A549 (cell line): ENCODE data around the gene RBM47. TPM values are rescaled to one million over a fixed set of nuclear protein-coding genes. Genes with fewer than 3 reads are reported as not detected.
"Not testable (repeated sequence)": the region's sequence is repeated elsewhere in the genome, so short reads cannot be mapped to it uniquely, and the experiment has no call there.

Experiments
- ATAC-seq, 2 experiments: fragments of 200-7000 bp in 1 of 2; fragments of >200 bp in 1 of 2; cut with Nextera tagmentation in 1 of 2; cut with Tn5 transposase in 1 of 2; 3 replicates each; pipeline versions ENCODE4 v1.8.0 to v1.9.1; 2018 to 2020; ENCODE audit warnings: mild to moderate bottlenecking in 1 of 2, moderate library complexity in 1 of 2
- CTCF ChIA-PET: fragments of 300-600 bp; sonication (Branson Sonifier 250); formaldehyde crosslinking; extraction: SDS; loops from one replicate; lab custom pipeline; 2021; ENCODE audit warnings: antibody characterized with exemption, inconsistent platforms; lab: Yijun Ruan, JAX
- POLR2A ChIA-PET: fragments of 350-600 bp; formaldehyde crosslinking; extraction: SDS; loops from one replicate; lab custom pipeline; 2021; ENCODE audit warnings: antibody characterized with exemption, inconsistent platforms; lab: Yijun Ruan, JAX
- DNase-seq, 2 experiments: peaks; one replicate each; pipeline versions ENCODE4 v3.0.0 to v3.0.0-alpha.2; 2011 to 2016; ENCODE audit warnings: low read depth in 1 of 2, low spot score in 1 of 2
- FAIRE-seq: peaks from 2 replicates; lab custom pipeline; 2011; peaks lifted over from hg19 to GRCh38; lab: Jason Lieb, UNC
- H3K27ac ChIP-seq, 2 experiments: fragments of >200 bp; sonication (Bioruptor Twin); formaldehyde crosslinking; 3 replicates each; pipeline ENCODE4 v1.5.1; 2016 to 2017
- H3K4me1 ChIP-seq: fragments of >200 bp; sonication (Bioruptor Twin); formaldehyde crosslinking; 3 replicates; pipeline ENCODE4 v1.6.1; 2016
- H3K4me2 ChIP-seq: fragments of >200 bp; sonication (Bioruptor Twin); formaldehyde crosslinking; 3 replicates; pipeline ENCODE4 v1.6.1; 2016
- H3K4me3 ChIP-seq: fragments of >200 bp; sonication (Bioruptor Twin); formaldehyde crosslinking; 3 replicates; pipeline ENCODE4 v1.5.1; 2016
- H3K9me3 ChIP-seq: fragments of >200 bp; sonication (Bioruptor Twin); formaldehyde crosslinking; 3 replicates; pipeline ENCODE4 v1.6.1; 2016
- BHLHE40 ChIP-seq: IDR thresholded peaks from 2 replicates; pipeline ENCODE4 v1.6.1; 2012; ENCODE audit warnings: low read depth, low read length, inconsistent platforms
- CBX8 ChIP-seq: fragments of 200-600 bp; sonication (generic); IDR thresholded peaks from 2 replicates; pipeline ENCODE4 v1.6.1; 2016
- CHD4 ChIP-seq: fragments of 200-600 bp; sonication (generic); IDR thresholded peaks from 2 replicates; pipeline ENCODE4 v1.6.1; 2016; ENCODE audit warnings: antibody characterized with exemption, mild to moderate bottlenecking, borderline replicate concordance
- E2F6 ChIP-seq: IDR thresholded peaks from 2 replicates; pipeline ENCODE4 v1.6.1; 2012; ENCODE audit warnings: low read depth, borderline replicate concordance
- EHMT2 ChIP-seq: fragments of 200-600 bp; sonication (generic); IDR thresholded peaks from 2 replicates; pipeline ENCODE4 v1.6.1; 2016; ENCODE audit warnings: antibody characterized with exemption, low read depth, mild to moderate bottlenecking, moderate library complexity
- FOSB ChIP-seq: fragments of 250-450 bp; sonication (Bioruptor Pico); IDR thresholded peaks from 2 replicates; pipeline ENCODE4 v1.5.0; 2020; ENCODE audit warnings: mild to moderate bottlenecking, moderate library complexity
- FOSL2 ChIP-seq, 2 experiments: fragments of 450-650 bp in 1 of 2; fragments of >200 bp in 1 of 2; sonication (Bioruptor Twin) in 1 of 2; formaldehyde crosslinking; IDR thresholded peaks; 2 replicates each; pipeline versions ENCODE4 v1.5.0 to v1.6.1; 2016 to 2020; ENCODE audit warnings: mild to moderate bottlenecking in 1 of 2, moderate library complexity in 1 of 2
- GATA3 ChIP-seq: IDR thresholded peaks from 2 replicates; pipeline ENCODE4 v1.6.1; 2012; ENCODE audit warnings: borderline replicate concordance
- HDAC2 ChIP-seq: fragments of 200-600 bp; sonication (generic); IDR thresholded peaks from 2 replicates; pipeline ENCODE4 v1.6.1; 2016
- HES2 ChIP-seq: fragments of >200 bp; sonication (Bioruptor Twin); formaldehyde crosslinking; IDR thresholded peaks from 2 replicates; pipeline ENCODE4 v1.6.1; 2016
- HEYL ChIP-seq: fragments of 250-450 bp; sonication (Bioruptor Pico); IDR thresholded peaks from 2 replicates; pipeline ENCODE4 v1.8.0; 2021; ENCODE audit warnings: mild to moderate bottlenecking, moderate library complexity
- HMGXB4 ChIP-seq: fragments of 250-450 bp; sonication (Bioruptor Pico); IDR thresholded peaks from 2 replicates; pipeline ENCODE4 v1.5.0; 2021; ENCODE audit warnings: mild to moderate bottlenecking, moderate library complexity, borderline replicate concordance
- JUN ChIP-seq, 2 experiments: fragments of >200 bp; sonication (Bioruptor Twin); formaldehyde crosslinking; IDR thresholded peaks; 2 replicates in 1 of 2; 3 replicates in 1 of 2; pipeline ENCODE4 v1.6.1; 2016 to 2017
- MAFK ChIP-seq: fragments of 450-650 bp; IDR thresholded peaks from 2 replicates; pipeline ENCODE4 v1.6.1; 2014; ENCODE audit not compliant: partially characterized antibody
- MAX ChIP-seq: IDR thresholded peaks from 2 replicates; pipeline ENCODE4 v1.6.1; 2012
- MYC ChIP-seq: IDR thresholded peaks from 2 replicates; pipeline ENCODE4 v1.6.1; 2012; ENCODE audit warnings: mild to moderate bottlenecking, inconsistent platforms, low read length, improper control_type of control experiment, borderline replicate concordance
- NR3C1 ChIP-seq: fragments of >200 bp; sonication (Bioruptor Twin); formaldehyde crosslinking; IDR thresholded peaks from 3 replicates; pipeline ENCODE4 v1.6.1; 2017
- POLR2A ChIP-seq: IDR thresholded peaks from 2 replicates; pipeline ENCODE4 v1.6.1; 2012; ENCODE audit warnings: mild to moderate bottlenecking, low read length
- POLR2AphosphoS2 ChIP-seq: conservative IDR thresholded peaks from 2 replicates; pipeline ENCODE4 v1.6.1; 2012; ENCODE audit warnings: low read length, improper control_type of control experiment, inconsistent platforms
- RFX5 ChIP-seq: fragments of 450-650 bp; IDR thresholded peaks from 2 replicates; pipeline ENCODE4 v1.7.1; 2014; ENCODE audit warnings: antibody characterized with exemption, mild to moderate bottlenecking, moderate library complexity
- SMC3 ChIP-seq: fragments of >200 bp; sonication (Bioruptor Twin); formaldehyde crosslinking; IDR thresholded peaks from 3 replicates; pipeline ENCODE4 v1.6.1; 2018; ENCODE audit warnings: inconsistent platforms
- TFCP2L1 ChIP-seq: fragments of 250-450 bp; sonication (Bioruptor Pico); IDR thresholded peaks from 2 replicates; pipeline ENCODE4 v1.5.0; 2021; ENCODE audit warnings: mild to moderate bottlenecking
- USF2 ChIP-seq: fragments of 450-650 bp; IDR thresholded peaks from 2 replicates; pipeline ENCODE4 v1.6.1; 2014; ENCODE audit warnings: antibody characterized with exemption
- ZC3H11A ChIP-seq: fragments of 450-650 bp; IDR thresholded peaks from 2 replicates; pipeline ENCODE4 v1.6.1; 2014; ENCODE audit warnings: antibody characterized with exemption, mild to moderate bottlenecking
- ZFP36 ChIP-seq: fragments of 450-650 bp; IDR thresholded peaks from 2 replicates; pipeline ENCODE4 v1.6.1; 2014; ENCODE audit warnings: borderline replicate concordance; ENCODE audit not compliant: partially characterized antibody
- ZSCAN20 ChIP-seq: fragments of 250-450 bp; sonication (Bioruptor Pico); IDR thresholded peaks from 2 replicates; pipeline ENCODE4 v1.8.0; 2022; ENCODE audit warnings: mild to moderate bottlenecking, moderate library complexity
- WGBS: methylation state at CpG from one replicate; pipeline ENCODE4 v1.1.6; 2017; ENCODE audit errors: missing lambda C conversion rate; 5-methylcytosine and 5-hydroxymethylcytosine counted together
- polyA plus RNA-seq, 4 experiments: library from polyadenylated mRNA; depleted of rRNA in 3 of 4; stranded (reverse); fragments of >200 nt; fragmentation: RNase III in 1 of 4; extraction: RNeasy Plus Mini Kit Qiagen cat#74134 plus additional on column Dnase treatment in 1 of 4; gene quantifications; 2 replicates in 3 of 4; 3 replicates in 1 of 4; pipeline ENCODE4 v1.2.3, GENCODE V29; 2011 to 2017

RBM47 gene
- polyA plus RNA-seq, 2 of the 4 experiments (the other 2 are of a cell fraction), result 38.1 to 43.3 TPM

- Histone ChIP-seq H3K9me3 (no peaks in the 10 kb centered on the region), H3K4me2 (peak overlapping the region; percentile 95), H3K4me3 (peak overlapping the region; percentile 66), H3K27ac (peak overlapping the region; percentile 98), H3K4me1 (peaks cover 18% of the 10 kb centered on the region)
- CTCF ChIA-PET, result interaction anchor here (0.6 to 1.2 kb wide), 3 partner anchors 30 to 88 kb away, joined by 3 to 4 read pairs (median 3); no protein-coding TSS in a partner anchor
- TF ChIP-seq ZFP36 (no peak), FOSL2 (IDR thresholded peaks at IDR 0.05) (no peak), FOSL2 (CRISPR knock-in tag; IDR thresholded peaks at IDR 0.05) (no peak), E2F6 (peak; percentile 38; the same call in 1 of the 2 replicates), JUN (IDR thresholded peaks at IDR 0.05) (no peak), POLR2A (peak; percentile 17; the same call in 1 of the 2 replicates), GATA3 (no peak), USF2 (no peak), MAX (peak; percentile 86), MAFK (no peak), HDAC2 (no peak), TFCP2L1 (CRISPR knock-in tag) (no peak), SMC3 (no peak), ZSCAN20 (CRISPR knock-in tag) (no peak)
- WGBS, result 1% methylated on average over 25 of the region's 41 CpGs
- ATAC-seq, result peak; percentile 82 to 88
- peak; percentile 28 to 69 for DNase-seq
- FAIRE-seq, result no peak
- POLR2A ChIA-PET, result interaction anchor here (0.6 to 1.3 kb wide), 3 partner anchors 42 to 898 kb away, joined by 3 to 5 read pairs (median 3); no protein-coding TSS in a partner anchor
These were observed 814 bp upstream of the RBM47 start for GRCh38 chr4:40630335-40631021.

GRCh38 chr4:40628888-40629287 lies 776 bp downstream of the RBM47 start:
- peaks cover 26% of the 10 kb centered on the region for H3K4me1 ChIP-seq
- ATAC-seq (no peak; a peak in 1 of 6 replicates), DNase-seq (no peak), FAIRE-seq (no peak)
- POLR2A ChIA-PET, result interaction anchor here (0.5 to 1.3 kb wide), 4 partner anchors 23 to 1166 kb away, joined by 3 to 5 read pairs (median 5); no protein-coding TSS in a partner anchor
- TF ChIP-seq BHLHE40 (no peak), EHMT2 (no peak), HMGXB4 (no peak), MAX (no peak), RFX5 (no peak), HES2 (no peak), FOSB (CRISPR knock-in tag) (no peak), POLR2AphosphoS2 (no peak), CBX8 (no peak), NR3C1 (no peak), CHD4 (no peak), MYC (no peak), ZC3H11A (no peak), HDAC2 (no peak), HEYL (CRISPR knock-in tag) (no peak), POLR2A (no peak)
- TF ChIP-seq, all 56 proteins: peak for 0
- Histone ChIP-seq H3K27ac (peak overlapping the region; percentile 98), H3K4me2 (peak overlapping the region; percentile 95), H3K9me3 (no peaks in the 10 kb centered on the region), H3K4me3 (peak overlapping the region; percentile 66)
- 4% methylated on average over 6 of the region's 6 CpGs for WGBS
- CTCF ChIA-PET, result interaction anchor here (0.7 to 1.3 kb wide), 4 partner anchors 13 to 89 kb away, joined by 3 to 4 read pairs (median 3); no protein-coding TSS in a partner anchor

GRCh38 chr4:40628407-40628806 lies 1.3 kb downstream of the RBM47 start:
- ATAC-seq, H3K9me3 ChIP-seq, FAIRE-seq, DNase-seq, POLR2A ChIA-PET: not testable (repeated sequence)
- WGBS, result 2% methylated on average over 6 of the region's 6 CpGs
- H3K27ac ChIP-seq, result peak overlapping the region; percentile 98
- H3K4me2 ChIP-seq, result peak overlapping the region; percentile 95
- peak overlapping the region; percentile 66 for H3K4me3 ChIP-seq
- CTCF ChIA-PET, result interaction anchor here (1.1 kb wide), 1 partner anchor 9 kb away, joined by 3 read pairs; no protein-coding TSS in a partner anchor
- H3K4me1 ChIP-seq, result peaks cover 31% of the 10 kb centered on the region
